Activated CD8-positive, alpha-beta memory T cell treated with anti-CD3 and anti-CD28 coated beads, Interleukin-2, amount 50 U/mL, for 1 hour (primary cell): ENCODE results near the gene MAP2K5.
"Not testable (repeated sequence)": the region's sequence is repeated elsewhere in the genome, so short reads cannot be mapped to it uniquely, and the experiment has no call there.

Source experiments
- DNase-seq: peaks from one replicate; pipeline ENCODE4 v3.0.0-alpha.2; 2020; ENCODE audit errors: extremely low read depth

MAP2K5 gene

GRCh38 chr15:67672834-67673233 is 130.3 kb downstream of the MAP2K5 start:
- DNase-seq = not testable (repeated sequence)

GRCh38 chr15:67674983-67675382 is 132.5 kb downstream of the MAP2K5 start:
- no peak for DNase-seq

GRCh38 chr15:67678089-67678488 is 135.6 kb downstream of the MAP2K5 start:
- no peak for DNase-seq

DNA sequence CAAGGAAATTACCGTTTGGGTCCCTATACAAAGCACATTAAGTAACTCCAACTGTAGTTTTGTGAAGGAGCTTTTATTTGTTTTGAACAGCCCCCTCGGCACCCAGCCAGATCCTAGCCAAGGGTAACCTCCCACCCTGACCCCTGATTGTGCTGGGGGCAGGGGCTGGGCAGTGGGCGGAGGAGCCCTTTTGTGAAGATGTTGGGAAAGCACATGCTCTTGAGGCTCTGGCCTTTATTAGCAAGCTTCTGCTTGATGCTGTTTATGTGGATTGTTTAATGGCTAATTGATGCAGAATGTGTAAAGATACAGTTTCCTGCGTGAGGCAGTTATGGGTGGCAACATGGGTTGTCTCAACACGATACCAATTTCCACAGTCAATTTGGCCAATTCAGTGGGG is 136.5 kb downstream of the MAP2K5 start:
- DNase-seq = no peak

DNA sequence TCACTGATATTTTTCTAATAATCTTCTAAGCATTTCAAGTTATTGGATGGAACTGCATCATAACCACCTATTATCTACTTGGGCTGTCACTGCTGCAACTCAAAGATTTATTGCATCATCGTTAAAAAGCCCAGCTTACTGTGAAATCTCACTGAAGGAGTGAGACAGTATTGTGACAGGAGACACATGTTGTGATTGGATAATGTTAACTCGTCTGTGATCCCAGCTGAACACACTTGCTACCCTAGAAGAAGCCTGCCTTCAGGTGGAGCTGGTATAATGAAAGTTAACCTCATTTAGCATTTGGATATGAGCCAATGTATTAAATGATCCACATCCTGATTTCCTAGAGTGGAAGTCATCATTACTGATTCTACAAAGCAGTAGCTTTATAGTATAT is 138.1 kb downstream of the MAP2K5 start:
- DNase-seq = no peak

- DNase-seq = no peak
These were observed 142.6 kb downstream of the MAP2K5 start for GRCh38 chr15:67685008-67685599.

- no peak for DNase-seq
These were observed 143.2 kb downstream of the MAP2K5 start for GRCh38 chr15:67685716-67686115.

- DNase-seq = no peak
These were observed 148.4 kb downstream of the MAP2K5 start for GRCh38 chr15:67690936-67691335.

DNA sequence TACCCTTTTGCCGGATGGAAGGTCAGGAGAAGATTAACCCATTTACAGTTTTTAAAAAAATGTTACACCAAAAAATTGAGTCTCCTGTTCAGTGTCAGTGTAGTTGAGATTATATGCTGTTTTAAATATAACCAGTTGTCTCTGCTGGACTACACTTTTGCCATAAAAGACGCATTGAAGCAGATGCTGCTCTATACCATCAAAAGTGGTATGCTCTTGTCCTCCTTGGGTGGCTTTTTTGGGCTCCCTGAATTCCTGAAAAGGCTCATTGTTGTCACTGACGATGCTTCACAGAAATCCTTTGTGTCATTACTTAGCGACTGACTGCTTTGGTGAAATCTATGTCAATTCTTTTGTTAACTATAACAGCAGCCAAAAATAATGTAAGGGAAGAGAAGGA is 148.9 kb downstream of the MAP2K5 start:
- DNase-seq = no peak

- no peak for DNase-seq
These were observed 150.1 kb downstream of the MAP2K5 start for GRCh38 chr15:67692573-67692972.

GRCh38 chr15:67696087-67696486 is 153.6 kb downstream of the MAP2K5 start:
- no peak for DNase-seq

- no peak for DNase-seq
These were observed 157.5 kb downstream of the MAP2K5 start for GRCh38 chr15:67700023-67700422.

DNA sequence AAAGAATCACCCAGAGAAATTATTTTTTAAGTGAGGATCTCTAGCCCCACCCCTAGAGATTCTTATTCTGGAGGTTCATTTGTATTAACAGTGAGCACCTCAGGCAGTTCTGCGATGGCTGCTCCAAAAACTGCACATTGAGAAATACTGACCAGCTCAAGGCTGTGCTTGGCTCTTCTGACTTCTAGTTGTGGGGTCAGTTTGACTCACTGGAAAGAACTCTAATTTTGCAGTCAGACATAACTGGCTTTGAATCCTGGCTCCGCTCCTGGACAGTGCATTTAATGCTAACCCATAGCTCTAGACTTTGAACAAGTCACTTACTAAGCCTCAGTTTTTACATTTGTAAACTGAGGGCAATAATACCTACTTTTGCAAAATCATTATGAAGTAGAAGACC is 159.2 kb downstream of the MAP2K5 start:
- DNase-seq = no peak

- DNase-seq = no peak
These were observed 165.2 kb downstream of the MAP2K5 start for GRCh38 chr15:67707520-67708283.

- DNase-seq = no peak
These were observed 166.0 kb downstream of the MAP2K5 start for GRCh38 chr15:67708500-67708899.

- DNase-seq = no peak
These were observed 172.7 kb downstream of the MAP2K5 start for GRCh38 chr15:67715170-67715569.

GRCh38 chr15:67716171-67716570 is 173.7 kb downstream of the MAP2K5 start:
- DNase-seq = no peak

GRCh38 chr15:67717776-67718175 is 175.3 kb downstream of the MAP2K5 start:
- no peak for DNase-seq

- no peak for DNase-seq
These were observed 176.9 kb downstream of the MAP2K5 start for GRCh38 chr15:67719330-67719959.

- DNase-seq = no peak
These were observed 178.2 kb downstream of the MAP2K5 start for GRCh38 chr15:67720556-67721175.

GRCh38 chr15:67722030-67722817 is 179.7 kb downstream of the MAP2K5 start:
- DNase-seq = no peak
